ENCODE results near the gene TGFBR1.

The TGFBR1 gene

DNA sequence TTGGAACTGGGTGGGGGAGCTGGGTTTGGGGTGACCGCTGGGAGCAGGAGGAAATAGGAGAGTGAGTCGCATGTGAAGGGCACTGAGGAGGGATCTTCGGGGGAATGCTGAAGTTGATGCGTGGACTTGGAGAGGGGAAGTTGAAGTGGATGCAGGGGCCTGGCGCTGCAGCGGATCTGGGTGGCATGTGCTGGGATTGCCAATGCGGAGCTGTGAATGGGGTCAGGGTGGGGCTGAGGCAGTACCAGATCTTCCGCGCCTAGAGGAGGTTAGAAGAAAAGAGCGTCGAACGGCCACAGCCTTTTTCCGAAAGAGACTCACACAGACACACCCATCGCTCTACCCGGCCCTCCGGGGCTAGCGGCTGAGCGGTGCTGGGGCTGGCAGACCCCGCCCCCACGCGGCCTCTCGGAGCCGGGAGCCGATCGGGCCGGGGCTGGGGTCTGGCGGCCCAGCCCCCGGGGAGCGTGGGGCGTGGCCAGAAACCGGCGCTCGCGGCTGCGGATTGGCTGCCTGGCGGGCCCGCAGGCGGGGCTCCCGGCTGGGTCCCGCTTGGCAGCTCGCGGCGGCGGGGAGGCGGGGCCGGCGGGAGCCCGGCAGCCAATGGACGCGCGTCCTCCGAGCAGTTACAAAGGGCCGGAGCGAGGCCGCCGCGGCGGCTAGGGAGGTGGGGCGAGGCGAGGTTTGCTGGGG lies at the start of gene TGFBR1:
Gene TGFBR1, plus strand, starts transcription at position 655 of the 693 bp plus-strand sequence. CDS start 93 bp downstream, outside the sequence.
- in situ Hi-C loops (cut with HindIII; ENCODE audit: low sequenced_read_pairs), result no loop called here

DNA sequence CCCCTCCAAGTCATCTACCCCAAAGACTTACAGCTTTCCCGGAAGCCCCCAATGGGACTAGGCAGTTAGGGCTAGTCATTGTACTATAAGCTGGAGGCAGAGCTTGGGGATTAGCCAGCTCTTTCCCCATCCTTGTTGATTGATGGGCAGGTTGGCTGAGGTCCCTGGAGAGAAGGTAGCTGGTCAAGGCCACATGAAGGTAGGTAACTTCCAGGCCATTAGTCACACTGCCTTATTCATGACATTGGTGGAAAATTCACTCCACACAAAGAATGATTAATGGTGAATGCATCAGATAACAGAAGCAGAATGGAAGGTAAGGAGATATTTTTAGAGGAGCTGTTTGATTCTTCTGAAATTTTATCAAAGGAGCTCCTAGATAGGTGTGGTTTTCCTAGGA lies 49.5 kb upstream of the TGFBR1 start:
- in situ Hi-C loops (cut with HindIII; ENCODE audit: low sequenced_read_pairs), result no loop called here

- in situ Hi-C loops (cut with HindIII; ENCODE audit: low sequenced_read_pairs), result no loop called here
Measured at GRCh38 chr9:99056186-99056585, 48.7 kb upstream of the TGFBR1 start.

GRCh38 chr9:99056886-99057664 lies 47.8 kb upstream of the TGFBR1 start:
- in situ Hi-C loops (cut with HindIII; ENCODE audit: low sequenced_read_pairs), result no loop called here

- in situ Hi-C loops (cut with HindIII; ENCODE audit: low sequenced_read_pairs), result no loop called here
Measured at GRCh38 chr9:99057665-99058625, 47.0 kb upstream of the TGFBR1 start.

DNA sequence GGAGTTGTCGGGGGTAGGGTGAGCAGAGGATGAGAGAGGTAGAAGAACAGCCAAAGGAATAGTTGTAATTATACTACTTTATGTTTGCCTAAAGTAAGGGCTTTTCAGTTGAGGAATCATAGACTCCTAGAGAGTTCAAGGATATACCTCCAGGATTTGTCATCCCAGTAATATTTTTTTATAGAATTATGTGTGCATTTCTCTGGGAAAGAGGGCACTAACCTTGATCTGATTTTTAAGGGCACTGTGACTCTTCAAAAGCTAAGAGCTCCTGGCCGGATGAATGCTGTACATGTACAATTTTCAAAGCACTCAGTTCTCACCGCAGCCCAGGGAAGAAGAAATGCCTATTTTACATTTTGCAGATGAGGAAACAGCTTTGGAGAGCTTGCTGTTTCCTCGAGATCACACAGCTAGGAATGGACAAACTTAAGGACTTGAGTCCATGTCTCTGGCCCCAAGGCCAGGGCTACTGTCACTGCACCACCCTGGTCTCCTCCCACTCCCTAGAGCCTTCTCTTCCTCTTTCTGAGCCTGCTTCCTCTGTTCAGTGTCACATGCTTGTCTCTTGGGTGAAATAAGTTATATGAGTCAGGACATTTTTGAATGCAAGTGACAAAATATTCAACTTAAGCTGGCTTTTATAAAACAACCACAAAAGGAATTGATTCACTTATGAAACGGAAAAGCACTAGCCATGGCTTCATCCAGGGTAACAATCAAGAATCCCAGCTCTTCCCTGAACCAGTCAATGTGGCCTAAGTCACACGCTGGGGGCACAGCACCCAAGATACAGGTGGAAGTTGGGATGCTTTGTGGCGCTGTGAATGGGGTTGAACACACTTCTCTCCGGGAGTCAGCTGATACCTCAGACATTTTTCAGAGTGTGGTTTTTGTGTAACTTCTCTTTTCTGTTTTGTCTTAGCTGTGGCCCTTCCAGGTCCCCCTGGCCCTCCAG lies 45.7 kb upstream of the TGFBR1 start:
- in situ Hi-C loops (cut with HindIII; ENCODE audit: low sequenced_read_pairs), result no loop called here

DNA sequence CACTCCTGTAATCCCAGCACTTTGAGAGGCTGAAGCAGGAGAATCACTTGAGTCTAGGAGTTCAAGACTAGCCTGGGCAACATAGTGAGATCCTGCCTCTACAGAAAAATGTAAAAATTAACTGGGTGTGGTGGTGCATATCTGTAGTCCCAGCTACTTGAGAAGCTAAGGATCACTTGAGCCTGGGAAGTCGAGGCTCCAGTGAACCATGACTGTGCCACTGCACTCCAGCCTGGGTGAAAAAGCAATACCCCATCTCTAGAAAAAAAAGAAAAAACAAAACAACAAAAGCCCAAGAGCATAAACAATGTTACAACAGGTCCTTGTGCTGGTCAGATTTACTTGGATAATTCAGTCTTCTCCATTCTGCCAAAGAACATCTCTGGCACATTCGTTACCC lies 44.3 kb upstream of the TGFBR1 start:
- in situ Hi-C loops (cut with HindIII; ENCODE audit: low sequenced_read_pairs), result no loop called here

- in situ Hi-C loops (cut with HindIII; ENCODE audit: low sequenced_read_pairs), result no loop called here
Measured at GRCh38 chr9:99062549-99062948, 42.4 kb upstream of the TGFBR1 start.

DNA sequence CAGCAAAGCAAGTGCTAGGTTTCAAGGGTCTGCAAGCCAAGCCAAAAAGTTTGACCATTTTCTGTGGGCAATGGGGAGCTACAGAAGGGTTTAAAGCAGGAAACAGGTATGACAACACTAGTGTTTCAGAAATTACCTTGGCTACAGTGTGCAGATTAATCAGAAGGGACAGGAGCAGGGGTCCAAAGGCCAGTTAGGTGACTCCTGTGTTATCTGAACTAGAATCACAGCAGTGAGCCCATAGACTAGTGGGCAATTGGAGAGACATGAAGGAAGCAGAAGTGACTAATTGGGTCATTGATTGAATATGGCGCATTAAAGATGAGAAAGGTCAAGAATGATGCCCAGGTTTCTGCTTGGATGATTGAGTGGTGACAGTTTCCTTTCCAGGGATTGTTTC lies 41.4 kb upstream of the TGFBR1 start:
- in situ Hi-C loops (cut with HindIII; ENCODE audit: low sequenced_read_pairs), result no loop called here

- in situ Hi-C loops (cut with HindIII; ENCODE audit: low sequenced_read_pairs), result no loop called here
Measured at GRCh38 chr9:99066571-99066970, 38.3 kb upstream of the TGFBR1 start.

- in situ Hi-C loops (cut with HindIII; ENCODE audit: low sequenced_read_pairs), result no loop called here
Measured at GRCh38 chr9:99069075-99069474, 35.8 kb upstream of the TGFBR1 start.

GRCh38 chr9:99069546-99069945 lies 35.4 kb upstream of the TGFBR1 start:
- in situ Hi-C loops (cut with HindIII; ENCODE audit: low sequenced_read_pairs), result no loop called here

- in situ Hi-C loops (cut with HindIII; ENCODE audit: low sequenced_read_pairs), result loop anchor here (5.0 kb wide), 1 partner anchor 52 kb away; no protein-coding TSS in a partner anchor
Measured at GRCh38 chr9:99070681-99071080, 34.2 kb upstream of the TGFBR1 start.

- in situ Hi-C loops (cut with HindIII; ENCODE audit: low sequenced_read_pairs), result loop anchor here (5.0 kb wide), 1 partner anchor 51 kb away; no protein-coding TSS in a partner anchor
Measured at GRCh38 chr9:99071313-99072039, 33.4 kb upstream of the TGFBR1 start.

- in situ Hi-C loops (cut with HindIII; ENCODE audit: low sequenced_read_pairs), result loop anchor here (5.0 kb wide), 1 partner anchor 50 kb away; no protein-coding TSS in a partner anchor
Measured at GRCh38 chr9:99072040-99072394, 32.9 kb upstream of the TGFBR1 start.

DNA sequence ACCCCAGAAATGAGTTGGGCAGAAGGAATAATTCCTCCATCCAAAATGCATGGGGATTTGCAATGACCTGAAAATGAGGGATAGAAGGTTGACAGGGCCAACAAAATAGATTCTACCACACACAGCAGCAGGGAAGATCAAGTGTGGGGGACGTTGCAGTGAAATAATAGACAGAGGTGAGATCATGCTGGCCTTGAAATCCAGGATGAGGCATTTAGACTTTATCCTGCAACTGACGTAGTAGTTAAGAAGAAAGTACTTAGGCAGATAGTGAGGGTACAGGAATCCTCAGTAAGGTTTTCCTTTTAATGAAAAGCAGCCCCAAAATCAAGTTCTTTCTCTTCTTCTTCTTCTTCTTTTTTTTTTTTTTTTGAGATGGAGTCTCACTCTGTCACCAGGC lies 31.6 kb upstream of the TGFBR1 start:
- in situ Hi-C loops (cut with HindIII; ENCODE audit: low sequenced_read_pairs), result loop anchor here (5.0 kb wide), 1 partner anchor 49 kb away; no protein-coding TSS in a partner anchor

- in situ Hi-C loops (cut with HindIII; ENCODE audit: low sequenced_read_pairs), result loop anchor here (5.0 kb wide), 1 partner anchor 48 kb away; no protein-coding TSS in a partner anchor
Measured at GRCh38 chr9:99073985-99074901, 30.7 kb upstream of the TGFBR1 start.

DNA sequence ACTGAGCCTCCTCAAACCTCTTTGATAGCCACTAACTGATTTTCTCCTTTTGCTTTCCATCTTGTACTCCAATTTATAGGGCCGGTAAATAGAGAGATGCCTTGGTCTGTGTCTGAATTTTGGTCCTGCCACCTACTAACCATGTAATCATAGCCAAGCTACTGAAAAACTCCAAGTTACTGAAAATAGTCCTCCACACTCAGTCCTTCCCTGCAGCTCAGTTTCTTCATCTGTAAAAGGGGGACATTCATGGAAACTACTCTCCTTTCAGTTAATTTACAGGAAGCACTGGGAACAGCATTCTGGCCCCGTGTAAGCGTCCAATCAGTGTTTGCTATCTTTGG lies 30.0 kb upstream of the TGFBR1 start:
- in situ Hi-C loops (cut with HindIII; ENCODE audit: low sequenced_read_pairs), result loop anchor here (5.0 kb wide), 1 partner anchor 47 kb away; no protein-coding TSS in a partner anchor

Measured in endothelial cell of hepatic sinusoid (primary cell).